Head of caudate nucleus (tissue), 42 donors: Measurements from ENCODE around the gene TBC1D21.

Experiments used
- DNase-seq, 42 donors: peaks; one replicate each; pipeline versions ENCODE4 v3.0.0 to v3.0.0-alpha.2; 2020 to 2021; ENCODE audit warnings: mixed read lengths in 7 of 42
- intact Hi-C: fragments of 100-400 bp; cut with DNase I; formaldehyde crosslinking; loops from one replicate; pipeline ENCODE4 v1.15.0; 2022

TBC1D21 gene

DNA sequence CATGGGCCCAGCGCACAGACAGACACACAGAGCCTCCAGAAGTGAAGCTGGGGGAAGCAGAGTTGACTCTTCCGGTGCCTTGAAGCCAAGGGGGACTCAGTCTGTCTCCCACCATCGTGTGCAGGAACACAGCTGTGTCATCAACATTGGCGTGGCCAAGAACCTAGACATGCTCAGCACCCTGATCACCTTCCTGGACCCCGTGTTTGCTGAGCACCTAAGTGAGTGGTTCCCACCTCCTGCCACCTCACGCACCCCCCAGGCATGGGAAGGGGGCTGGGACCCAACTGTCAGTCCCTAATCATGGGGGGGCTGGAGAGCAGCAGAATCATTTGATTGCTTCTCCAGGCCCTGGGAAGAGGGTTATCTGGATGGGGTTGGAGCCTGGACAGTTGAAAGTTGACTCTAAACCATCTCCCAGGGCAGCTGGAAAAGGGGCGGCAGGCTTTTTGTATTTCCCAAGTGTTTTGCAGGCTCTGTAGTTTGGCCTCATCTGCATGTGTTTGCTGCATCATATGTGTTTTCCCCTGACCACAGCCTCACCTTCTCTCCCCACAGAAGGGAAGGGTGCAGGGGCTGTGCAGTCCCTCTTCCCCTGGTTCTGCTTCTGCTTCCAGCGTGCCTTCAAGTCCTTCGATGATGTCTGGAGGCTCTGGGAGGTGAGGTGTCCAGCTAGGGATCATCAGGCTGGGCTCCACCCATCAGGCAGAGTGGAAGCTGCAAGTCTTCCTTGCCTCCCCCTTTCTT is 12.8 kb downstream of the TBC1D21 start:
- DNase-seq, result no peak
- intact Hi-C loops, result no loop called here

DNA sequence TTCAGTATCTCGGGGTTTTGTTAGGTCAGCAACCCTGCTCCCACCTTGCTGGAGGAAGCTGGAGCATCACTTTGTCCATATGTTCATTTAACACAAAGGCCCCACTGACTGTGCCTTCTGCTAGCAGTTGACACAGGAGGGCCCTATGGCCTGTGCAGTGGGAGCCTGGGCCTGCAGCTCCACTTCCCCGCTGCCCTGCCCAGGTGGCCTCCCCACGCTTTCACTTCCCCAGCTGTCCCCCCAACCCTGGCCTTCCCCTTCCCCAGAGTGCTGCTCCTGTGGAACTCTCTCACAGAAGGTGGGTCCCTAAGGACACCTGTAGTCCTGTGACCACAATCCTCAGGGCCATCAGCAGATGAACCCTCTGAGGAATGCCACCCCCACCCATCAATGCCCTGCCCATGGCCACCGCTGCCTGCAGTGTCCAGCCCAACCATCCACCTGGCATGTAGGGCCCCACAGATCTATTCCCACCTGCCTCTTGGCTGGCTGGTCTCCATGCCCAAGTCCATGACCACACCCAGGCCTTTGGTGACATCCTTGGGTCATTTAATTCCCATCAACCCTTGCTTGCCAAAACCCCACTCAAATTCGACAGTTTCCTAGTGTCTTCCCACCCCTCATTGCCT is 13.5 kb downstream of the TBC1D21 start:
- DNase-seq, result no peak

DNA sequence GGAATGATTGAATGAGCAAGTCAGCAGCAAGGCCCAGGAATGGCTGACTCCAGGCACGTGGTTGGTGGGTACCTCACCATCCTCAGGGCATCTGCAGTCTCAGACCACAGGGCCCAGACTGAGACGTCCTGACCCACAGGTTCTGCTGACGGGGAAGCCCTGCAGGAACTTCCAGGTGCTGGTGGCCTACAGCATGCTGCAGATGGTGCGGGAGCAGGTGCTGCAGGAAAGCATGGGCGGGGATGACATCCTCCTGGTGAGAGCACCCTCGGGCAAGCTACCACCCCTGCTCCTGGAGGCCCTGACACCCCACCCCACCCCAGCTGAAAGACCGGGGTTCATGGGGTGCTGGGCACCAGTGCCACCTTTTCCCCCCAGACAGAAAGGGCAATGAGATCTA is 14.1 kb downstream of the TBC1D21 start:
- intact Hi-C loops, result no loop called here
- DNase-seq, result no peak

More for the DNA sequence above, 13.5 kb downstream of the TBC1D21 start:
- intact Hi-C loops, result no loop called here

DNA sequence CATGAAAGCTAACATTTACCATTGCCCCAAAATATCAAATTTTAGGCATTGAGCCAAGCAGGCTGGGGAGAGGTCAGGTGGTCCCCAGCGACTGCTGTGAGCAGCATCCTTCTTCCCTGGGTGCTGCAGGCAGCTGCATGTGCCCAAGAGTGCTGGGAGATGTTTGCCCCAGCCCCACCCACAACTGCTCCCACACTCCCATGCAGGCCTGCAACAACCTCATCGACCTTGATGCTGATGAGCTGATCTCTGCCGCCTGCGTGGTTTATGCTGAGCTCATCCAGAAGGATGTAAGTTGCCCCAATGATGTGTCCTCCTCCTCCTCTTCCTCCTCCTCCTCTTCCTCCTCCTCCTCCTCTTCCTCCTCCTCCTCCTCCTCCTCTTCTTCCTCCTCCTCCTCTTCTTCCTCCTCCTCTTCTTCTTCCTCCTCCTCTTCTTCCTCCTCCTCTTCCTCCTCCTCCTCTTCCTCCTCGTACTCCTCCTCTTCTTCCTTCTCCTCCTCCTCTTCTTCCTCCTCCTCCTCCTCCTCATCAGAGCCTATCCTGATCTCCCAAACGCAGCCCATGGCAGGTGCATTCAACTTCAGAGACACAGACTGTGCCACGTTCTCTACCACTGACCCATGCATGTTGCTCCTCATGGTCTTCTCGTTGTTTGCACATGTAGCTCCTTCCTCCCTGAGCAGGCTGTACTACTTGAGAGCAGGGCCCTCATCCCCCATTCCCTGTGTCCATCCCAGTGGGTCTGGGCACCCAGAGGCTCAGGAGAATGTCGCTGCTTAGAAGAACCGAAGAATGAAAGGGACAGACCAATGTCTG is 15.1 kb downstream of the TBC1D21 start:
- intact Hi-C loops, result no loop called here
- no peak for DNase-seq

DNA sequence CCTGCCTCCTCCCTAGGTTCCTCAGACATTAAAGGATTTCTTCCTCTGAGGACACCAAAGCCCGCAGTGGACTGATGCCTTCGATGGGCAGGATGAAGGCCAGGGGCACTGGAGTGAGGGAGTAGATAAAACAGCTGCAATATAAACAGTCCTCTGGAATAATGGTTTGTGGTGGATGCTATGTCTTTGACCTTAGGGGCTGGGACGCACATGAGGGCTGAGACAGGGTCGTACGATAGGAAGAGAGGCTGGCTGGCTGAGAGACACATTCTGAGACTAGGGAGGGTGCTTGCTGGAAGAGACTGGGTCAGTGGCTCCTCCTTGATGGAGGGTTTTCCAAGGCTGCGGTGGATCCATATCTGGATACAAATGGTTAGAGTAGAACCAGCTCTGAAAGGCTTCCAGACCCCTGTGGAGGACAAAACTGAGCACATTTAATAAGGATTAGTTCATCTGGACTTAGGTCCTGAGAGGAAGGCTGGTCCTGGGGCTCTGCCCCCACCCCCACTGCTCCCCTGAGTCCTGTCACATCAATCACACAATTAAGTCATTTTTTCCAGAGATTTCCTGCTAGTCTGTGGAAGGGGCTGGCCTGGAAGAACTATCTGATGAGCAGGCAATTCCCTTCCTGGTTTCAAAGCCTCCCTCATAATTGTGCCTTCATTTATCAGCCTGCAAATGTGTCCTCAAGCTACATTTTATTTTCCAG is 15.8 kb downstream of the TBC1D21 start:
- intact Hi-C loops, result no loop called here

DNA sequence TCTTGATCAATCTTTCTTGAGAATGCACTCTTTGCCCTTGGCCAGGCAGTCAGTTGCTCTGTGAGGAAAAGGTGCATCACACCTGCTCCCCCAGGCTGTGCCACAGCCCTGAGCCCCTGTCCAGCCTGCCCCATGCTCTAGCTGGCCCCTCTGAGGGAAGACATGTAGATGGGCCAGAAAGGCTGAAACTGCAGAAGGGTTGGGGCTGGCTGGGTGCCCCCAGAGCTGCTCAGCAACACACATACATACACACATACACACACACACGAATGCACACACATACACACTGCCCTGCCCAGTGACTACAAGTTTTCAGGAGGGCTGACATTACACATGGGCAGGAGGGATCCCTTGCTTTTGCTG is 16.4 kb downstream of the TBC1D21 start:
- intact Hi-C loops, result no loop called here
- DNase-seq, result no peak

More for the DNA sequence above, 15.8 kb downstream of the TBC1D21 start:
- no peak for DNase-seq

DNA sequence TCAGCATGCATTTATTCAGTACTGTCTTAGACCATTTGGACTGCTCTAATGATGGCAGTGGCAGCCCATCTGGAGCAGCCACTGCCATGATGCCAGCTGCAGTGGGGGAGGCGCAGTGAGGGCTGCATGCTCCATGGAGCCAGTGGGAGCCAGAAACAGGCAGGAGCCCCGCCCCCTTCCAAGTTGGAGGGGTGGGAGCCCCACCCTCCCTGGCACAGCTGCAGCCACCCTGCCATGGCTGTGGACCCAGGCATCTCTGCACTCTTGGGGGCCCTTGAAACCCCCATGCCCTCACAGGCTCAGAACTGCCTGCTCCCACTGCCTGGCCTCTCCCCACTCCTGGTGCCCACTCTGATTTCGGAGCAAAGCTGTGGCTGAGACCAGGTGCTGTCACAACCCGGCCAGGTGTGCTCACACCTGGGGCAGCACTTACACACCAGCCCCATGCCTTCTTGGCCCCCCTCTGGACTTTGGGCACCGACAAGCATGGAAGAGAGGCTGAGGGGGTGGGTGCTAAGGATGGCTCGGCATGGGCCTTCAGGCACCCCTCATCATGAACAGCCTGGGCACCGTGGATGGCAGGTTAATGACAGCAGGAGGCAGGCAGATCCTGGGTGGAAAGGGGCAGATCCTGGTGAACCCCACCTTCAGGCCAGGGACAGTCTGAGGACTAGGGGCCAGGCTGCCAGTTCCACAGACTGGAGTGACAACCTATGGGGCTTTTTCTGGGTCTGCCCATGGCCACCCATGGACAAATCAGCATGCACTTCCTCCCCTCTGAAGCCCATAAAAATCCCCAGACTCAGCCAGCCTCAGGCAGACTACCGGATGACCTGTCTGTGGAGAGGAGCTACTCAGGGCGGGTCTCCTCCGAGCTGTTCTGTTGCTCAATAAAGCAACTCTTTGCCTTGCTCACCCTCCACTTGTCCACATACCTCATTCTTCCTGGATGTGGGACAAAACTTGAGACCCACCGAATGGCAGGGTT is 18.3 kb downstream of the TBC1D21 start:
- intact Hi-C loops, result no loop called here
- no peak for DNase-seq

DNA sequence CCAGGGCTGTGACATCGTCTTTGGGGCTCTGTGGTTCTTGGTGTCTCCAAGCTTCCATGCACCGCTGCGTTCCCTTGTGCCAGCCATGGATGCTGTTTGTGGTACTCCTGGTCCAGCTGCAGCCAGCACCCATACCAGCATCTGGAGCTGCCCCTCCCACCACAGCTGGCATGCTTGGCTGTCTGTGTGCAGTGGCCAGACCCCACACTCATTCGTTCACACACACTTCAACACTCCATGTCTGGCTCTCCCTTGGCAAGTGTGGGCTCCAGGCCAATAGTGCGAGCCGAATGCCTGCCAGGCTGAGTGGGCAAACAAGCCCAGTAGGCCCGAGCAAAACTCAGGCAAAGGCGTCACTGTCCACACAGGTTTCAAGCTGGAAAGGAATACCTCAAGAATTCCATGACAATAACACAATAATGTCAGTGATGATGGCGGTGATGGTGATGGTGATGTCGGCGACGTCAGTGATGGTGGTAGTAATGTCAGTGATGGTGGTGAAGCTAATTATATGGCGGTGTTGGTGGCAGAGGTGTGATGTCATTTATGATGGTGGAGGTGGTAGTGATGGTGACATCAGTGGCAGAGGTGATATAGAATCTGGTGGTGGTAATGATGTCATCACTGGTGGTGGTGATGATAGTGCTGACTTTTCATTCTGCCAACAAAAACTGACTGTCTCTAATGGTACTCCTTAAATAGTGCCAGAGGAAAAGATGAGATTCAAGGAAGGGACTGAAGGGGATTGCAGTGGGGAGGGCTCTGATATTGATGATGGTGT is 19.3 kb downstream of the TBC1D21 start:
- DNase-seq, result no peak
- intact Hi-C loops, result no loop called here

DNA sequence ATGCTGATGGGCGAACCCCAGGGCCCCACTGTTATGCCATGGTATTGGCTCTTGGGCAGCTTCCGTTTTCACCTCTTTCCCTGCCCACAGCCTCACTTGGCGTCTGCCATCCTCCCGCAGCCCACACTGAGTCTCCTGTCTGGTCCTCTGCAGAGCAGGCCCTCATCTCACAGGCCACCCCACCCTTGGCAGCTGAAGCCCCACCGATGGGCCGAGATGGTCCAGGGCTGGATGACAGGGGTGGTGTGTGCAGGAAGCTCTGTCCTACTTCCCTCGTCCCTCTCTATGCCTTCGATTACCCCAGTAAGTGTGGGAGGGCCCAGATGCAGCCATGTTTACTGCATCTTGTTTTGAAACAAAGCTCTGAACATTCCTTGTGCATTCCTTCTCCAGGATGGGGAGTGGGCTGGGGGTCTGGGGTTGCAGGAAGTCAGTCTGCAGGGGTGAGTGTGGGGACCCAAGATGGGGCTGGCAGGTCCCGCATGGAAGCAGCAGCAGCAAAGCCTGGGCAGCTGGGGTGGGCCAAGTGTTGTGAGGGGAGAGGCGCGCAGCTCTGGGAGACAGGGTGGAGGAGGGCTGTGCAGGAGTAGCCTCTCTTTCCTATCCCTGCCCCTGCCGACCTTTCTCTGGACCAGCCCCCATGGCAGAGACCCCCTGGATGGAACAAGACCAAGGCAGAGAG is 20.9 kb downstream of the TBC1D21 start:
- intact Hi-C loops, result no loop called here
- DNase-seq, result no peak

DNA sequence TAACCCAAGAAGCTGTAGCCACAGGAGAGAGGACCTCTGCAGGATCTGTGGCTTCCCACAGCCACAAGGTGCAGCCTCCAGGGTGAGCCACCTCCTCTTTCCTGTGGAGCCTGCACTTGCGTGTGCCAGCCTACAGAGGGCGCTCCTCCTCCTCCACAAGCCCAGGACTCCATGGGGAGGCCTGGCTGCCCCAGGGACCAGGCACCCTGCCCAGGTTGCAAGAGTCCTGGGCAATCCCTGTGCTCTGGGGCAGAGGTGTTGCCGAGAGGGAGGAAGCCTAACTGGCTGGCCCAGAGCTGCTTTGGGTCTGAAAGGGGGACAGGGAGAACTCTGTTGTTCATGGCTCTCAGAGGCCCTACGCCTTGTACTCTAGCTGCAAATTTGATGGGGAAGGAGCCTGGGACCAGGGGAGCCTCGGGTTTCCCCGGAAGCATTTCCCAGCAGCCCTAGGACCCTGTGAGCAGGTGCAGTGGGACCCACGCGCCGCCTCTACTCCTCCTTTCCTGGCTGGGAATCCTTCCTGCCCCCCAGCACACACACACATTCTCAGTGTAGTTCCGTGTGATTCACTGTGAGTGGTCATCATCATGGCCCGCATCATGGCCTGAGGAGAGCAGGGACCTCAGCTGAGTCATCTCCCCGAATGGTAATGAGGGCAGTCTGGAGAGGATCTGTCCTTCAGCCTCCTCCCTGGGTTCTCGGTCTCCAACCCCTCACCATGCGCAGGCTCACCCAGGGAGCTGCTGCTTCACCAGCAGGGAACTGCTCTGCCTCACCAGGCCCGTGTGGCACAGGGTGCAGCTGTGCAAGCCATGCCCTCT is 24.3 kb downstream of the TBC1D21 start:
- intact Hi-C loops, result no loop called here
- peak in 24 of 42 donors; percentile 6 to 54 (median 30) for DNase-seq

DNA sequence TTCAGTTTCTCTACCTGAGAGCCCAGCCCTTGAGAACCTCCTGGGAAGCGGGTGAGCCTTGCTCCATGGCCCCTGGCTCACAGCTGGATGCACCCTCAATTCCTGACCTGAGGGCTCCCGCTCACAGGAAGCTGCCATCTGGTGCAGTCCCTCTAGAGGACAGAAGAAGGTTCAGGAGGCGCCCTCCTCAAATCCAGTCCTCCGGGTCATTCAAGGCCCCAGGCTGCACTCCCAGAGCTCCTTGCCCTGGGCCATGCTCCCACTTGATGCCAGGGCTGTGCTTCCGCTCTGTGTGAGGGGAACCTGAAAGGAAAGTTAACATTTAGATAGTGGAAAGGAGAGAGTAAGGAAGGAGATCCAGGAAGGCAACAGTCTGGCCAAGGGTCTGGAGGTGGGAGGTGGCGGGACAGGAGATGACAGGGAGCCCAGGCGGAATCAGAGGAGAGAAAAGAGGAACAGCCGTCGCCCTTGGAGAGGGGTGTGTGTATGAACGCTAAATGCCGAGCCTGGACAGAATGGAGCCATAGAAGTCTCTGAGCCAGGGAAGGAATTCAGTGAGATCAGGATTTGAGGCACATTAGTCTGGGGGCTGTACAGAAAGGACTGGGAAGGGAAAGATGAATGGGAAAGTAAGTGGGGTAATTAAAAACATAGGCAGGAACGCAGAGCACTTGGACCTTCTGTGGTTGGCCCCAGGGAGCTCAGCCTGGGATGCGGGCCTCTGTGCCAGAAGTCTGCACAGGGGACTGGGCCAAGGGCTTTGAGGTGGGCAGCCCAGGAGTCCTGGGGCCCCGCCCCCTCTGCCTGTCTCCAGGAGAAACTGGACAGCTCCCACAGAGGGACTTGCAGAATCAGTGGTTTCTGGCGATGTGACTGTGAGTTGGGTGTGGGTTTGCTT is 26.1 kb downstream of the TBC1D21 start:
- intact Hi-C loops, result no loop called here
- DNase-seq, result no peak

DNA sequence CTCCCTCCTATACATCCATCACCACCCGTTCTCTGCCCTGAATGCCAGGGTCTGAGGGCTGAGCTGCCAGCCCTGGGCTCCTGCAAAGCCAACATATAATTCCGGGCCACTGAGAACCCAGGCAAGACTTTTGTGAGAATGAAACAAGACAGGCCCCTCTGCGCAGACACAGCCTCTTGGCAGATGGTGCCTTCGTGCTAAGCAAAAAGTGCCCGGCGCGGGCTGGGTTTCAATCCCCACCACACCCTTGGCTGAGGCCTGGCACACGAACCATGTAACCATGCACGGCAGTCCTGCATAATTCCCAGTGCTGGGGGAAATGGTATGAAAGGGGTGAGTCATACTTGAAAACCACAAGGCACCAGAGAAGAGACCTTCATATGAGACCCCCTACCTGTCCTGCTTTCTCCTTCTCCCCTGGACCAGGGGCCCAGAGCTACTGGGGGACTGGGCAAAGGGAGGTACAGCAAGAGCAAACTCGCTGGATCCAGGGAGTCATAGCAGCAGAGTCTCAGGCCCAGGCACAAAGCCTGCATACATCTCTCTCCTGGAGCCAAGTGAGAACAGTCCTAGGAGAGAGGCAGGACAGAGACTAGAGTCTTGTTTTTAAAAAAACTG is 26.8 kb downstream of the TBC1D21 start:
- no peak for DNase-seq
- intact Hi-C loops, result no loop called here

DNA sequence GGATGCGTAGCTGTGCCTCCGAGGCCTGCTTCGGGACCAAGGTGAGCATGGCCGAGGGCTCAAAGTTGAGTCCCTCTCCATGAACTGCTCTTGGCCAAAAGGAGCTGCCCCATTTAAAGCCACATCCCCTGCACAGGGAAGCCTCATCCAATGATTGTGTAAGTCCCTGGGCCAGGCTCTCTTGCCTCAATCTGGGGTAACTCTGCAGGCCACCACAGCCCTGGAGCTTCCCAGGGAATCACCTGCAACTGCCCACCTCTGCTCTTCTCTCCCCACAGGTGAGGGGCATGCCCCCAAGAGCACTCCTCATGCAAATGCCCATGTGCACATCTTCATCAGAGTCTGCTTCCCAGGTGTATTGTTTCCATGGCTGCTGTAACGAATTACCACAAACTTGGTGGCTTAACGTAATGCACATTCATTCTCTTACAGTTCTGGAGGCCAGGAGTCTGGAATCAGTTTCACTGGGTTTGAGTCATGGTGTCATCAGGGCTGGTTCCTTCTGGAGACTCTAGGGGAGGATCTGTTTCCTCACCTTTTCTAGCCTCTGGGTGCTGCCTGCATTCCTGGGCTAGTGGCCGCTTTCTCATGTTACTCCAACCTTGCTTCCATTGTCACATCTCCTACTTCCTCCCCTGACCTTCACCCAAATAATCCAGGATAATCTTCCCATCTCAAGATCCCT is 27.9 kb downstream of the TBC1D21 start:
- intact Hi-C loops, result no loop called here
- DNase-seq, result no peak
